Stimulated activated CD4-positive, alpha-beta T cell treated with anti-CD3 and anti-CD28 coated beads, Interleukin-1b, Interleukin-23, amount 100 ng/mL, for 48 hours (primary cell): Measurements from ENCODE around the gene HYAL3.
A peak's percentile ranks its signal among the peaks of the same experiment; 100 is the strongest.
"Not testable (repeated sequence)": the region's sequence is repeated elsewhere in the genome, so short reads cannot be mapped to it uniquely, and the experiment has no call there.

Experiments
- DNase-seq: peaks from one replicate; pipeline ENCODE4 v3.0.0-alpha.2; 2020

The HYAL3 gene

DNA sequence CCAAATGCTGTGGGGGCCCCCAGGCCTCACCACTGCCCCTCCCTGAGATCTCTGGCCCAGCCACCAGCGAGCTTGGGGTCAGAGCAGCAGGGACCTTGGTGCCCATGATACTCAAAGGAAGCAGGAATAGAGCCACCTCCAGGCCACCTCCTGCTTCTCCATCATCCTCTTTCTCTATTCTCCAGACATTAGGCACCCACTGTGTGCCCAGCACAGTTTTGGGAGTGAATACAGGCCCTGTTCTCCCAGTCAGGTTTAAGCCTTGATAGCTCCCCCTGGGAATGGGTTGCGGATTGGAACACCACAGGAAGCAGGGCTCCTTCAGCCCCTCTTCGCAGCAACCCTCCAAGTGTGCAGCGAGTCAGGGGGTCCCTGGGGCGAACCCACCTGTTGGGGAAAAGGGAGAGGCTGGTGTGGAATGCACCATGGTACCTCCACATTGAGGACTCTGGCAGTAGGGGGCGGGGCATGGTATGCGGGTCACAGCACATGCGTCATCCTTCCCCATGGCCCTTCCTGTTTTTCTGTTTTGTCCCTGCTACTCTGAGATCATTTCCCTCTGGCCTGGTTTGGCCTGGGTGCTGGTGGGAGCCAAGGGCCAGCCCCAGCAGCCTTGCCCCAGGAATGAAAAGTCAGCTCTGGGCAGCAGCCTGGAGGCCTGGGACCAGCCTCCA, 44.5 kb downstream of the HYAL3 start:
- DNase-seq, result no peak

DNA sequence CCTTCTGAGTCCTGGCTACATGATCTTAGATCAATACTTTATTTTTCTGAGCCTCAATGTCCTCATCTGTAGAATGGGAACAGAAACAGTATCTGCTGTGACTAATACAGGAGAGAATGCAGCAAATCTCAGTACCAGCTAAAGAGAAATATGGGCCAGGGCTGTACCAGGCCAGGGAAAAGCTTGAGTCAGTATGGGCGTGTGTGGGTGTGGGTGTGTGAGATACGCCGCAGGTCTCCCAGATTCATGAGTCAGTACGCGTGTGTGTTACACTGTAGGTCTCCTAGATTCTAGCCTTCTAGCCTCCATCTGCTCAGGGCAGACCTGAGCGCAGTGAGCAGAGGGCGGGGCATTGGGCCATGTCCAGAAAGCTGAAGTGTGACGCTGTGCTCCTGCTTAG, 48.0 kb downstream of the HYAL3 start:
- DNase-seq, result peak; percentile 73

DNA sequence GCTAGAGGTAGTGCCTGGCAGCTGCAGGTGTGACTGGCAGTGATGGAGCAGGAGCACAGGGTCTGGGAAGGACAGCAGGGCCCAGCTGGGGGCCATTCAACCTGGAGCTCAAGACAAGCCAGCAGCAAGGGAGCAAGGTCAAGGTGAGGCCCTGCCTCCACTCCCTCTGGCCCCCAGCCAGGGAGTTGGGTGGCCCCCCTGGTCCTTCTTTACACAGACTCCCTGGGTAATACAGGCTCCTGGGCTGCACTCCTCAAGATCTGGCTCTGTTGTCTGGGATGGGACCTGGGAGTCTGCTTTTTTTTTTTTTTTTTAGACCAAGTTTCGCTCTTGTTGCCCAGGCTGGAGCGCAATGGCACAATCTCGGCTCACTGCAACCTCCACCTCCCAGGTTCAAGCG, 48.7 kb downstream of the HYAL3 start:
- DNase-seq, result no peak

DNA sequence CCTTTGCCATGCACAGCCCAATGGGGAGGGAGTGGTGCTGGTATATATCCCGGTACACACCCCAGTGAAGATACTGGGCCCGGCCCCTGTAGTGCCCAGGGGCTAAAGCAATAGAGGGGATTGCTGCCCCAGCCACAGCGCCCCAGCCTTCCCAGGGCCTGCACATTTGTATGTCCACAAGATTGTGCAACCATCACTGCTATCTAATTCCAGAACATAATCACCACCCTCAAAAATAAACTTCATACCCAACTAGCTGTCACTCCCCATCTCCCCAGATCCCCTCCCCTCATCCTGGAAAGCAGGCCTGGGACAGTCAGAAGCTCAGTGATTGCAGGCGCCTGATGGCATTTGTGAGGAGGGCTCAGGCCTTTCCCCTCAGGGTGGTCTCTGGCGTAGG, 49.7 kb downstream of the HYAL3 start:
- no peak for DNase-seq

DNA sequence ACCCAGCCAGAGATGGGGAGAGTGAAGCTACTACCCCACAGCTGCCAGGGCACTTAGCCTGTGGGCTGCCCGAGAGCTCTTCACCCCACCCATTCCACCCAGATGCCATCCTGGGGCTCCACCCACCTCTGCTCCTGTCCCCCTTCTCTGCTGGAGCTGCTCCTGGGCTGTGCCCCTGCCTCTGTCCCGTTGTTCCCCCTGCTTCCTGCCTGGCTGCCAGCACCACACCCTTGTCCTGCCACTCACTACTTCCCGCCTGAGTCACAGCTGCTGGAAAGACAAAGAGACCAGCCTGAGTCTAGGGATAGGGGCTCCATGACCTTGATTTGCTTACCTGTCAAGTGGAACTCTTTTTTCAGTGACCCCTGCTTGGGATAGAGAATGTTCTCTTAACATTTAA, 50.8 kb downstream of the HYAL3 start:
- DNase-seq, result no peak

DNA sequence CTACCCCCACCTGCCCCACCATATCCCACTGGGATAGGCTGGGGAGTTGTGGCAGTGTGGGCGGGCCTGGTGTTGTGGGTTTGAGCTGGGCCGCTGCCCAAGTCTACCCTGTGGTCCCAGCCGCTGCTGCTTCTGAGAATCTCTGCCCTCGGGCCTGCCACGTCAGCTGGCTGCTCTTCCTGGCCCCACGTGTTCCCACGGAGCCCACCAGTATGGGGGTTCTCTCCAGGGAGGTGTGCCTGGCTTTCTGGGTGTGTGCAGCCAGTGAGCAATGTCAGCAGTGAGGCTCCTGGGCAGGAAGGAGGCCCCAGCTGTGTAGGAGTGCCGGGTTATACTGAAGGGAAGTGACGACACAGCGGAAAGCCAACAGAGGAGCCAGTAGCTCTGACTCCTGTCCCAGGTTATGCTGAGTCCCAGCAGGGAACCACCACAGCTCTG, 52.7 kb downstream of the HYAL3 start:
- peak; percentile 92 for DNase-seq

DNA sequence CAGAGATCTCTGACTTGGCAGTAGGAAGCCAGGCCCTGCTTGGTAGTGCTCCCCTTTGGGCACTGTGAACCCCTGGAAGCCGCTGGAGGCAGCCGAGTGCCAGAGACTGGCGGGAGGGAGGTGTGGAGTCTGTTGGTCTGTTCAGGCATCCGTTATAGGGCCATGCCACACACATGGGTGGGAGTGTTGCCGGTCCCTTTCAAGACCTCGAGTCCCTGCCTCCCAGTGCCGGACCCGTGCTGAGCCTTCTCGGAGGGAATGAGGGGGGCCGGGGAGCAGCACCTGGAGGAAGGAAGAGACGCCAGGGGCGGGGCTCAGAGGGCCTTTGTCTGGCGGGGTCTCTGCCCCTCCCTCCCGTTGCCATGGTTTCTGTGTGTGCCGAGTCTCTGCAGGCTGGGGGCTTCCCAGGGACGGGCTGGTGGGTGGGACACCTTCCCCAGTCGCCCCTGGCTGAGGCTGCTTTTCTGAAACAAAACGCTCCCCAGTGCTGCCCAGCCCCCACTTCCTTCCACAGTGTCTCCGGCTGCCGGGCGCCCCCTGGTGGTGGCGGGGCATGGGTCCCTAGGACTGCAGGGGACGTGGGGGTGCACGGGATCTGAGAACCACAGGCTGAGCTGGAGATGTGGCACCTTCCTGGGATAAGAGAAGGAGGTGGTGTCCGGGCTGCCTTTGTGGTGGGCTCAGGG, 53.2 kb downstream of the HYAL3 start:
- DNase-seq, result peak; percentile 92

DNA sequence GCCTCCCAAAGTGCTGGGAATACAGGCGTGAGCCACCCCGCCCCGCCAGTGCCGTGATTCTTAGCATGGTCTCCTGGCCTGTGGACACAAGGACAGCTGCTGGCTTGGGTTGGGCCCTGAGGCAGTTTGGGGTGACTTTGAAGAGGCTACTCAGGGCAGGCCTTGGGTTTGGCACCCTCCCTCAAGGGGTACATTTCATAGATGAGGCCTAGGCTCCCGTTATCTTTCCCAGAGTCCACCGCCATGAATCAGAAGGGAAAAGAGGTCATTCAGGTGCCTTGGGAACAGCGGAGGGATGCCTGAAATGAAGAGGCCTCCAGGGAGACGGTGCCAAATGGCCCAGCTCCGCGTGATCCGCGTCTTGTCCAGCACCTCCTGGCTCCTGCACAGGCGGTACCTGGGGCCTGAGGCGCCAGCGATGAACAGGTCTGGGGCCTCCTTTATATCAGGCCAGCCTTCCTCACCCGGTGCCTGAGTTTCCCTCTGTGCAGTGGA, 53.9 kb downstream of the HYAL3 start:
- DNase-seq, result no peak

DNA sequence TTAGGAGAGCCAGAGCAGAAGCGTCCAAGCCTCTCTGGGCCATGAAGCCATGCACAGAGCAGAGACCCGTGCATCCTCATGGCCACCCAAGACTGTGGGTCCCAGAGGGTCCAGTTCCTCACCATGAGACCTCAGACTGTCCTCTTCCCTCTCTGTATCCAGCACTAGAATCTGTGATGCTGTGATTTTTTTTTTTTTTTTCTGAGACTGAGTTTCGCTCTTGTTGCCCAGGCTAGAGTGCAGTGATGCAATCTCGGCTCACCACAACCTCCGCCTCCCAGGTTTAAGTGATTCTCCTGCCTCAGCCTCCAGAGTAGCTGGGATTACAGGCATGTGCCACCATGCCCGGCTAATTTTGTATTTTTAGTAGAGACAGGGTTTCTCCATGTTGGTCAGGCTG, 54.4 kb downstream of the HYAL3 start:
- not testable (repeated sequence) for DNase-seq

DNA sequence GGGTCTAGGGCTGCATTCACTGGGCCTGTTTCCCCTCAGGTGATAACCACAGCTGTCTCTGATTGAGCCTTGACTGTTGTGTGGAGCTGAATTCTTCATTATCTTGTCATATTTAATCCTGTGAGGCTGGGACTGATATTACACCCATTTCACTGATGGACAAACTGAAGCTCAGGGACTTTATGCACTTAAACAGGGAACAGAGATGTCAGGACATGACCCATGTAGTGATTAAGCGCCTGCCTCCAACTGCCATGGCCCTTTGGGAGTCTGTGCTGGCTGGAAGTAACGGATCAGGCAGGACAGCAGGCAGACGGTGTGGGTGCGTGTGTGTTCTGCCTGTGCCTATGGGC, 55.7 kb downstream of the HYAL3 start:
- no peak for DNase-seq

DNA sequence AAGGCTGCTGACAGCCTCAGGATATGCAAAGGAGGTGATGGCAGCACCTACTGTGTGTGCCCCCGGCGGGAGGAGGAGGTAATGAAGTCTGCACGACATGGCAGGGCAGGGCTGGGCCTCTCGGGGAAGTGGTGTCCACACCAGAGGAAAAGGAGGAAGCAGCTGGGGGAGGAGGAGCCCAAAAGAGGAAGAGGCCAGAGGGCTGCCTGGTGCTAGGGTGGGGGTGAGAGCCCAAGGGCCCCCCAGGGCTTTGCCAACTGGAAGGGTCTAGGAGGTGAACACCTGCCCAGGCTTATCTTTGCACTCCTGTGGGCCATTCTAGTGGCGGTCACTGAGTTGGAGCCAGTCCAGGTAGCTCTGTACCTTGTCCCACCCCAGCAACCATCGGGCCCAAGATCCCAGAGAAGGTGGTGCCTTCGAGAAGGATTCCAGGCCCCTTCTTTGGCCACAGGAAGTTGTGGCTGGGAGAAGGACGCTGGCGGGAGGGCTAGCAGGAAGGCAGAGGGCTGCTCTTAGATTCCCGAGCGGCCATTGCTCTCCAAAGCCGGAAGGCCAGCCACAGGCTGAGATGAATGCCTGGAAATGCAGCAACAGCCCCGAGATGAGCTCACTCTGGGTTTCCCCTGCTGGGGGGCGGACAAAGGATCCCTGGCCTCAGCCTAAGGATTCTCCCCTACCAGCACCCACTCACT, 56.2 kb downstream of the HYAL3 start:
- DNase-seq, result peak; percentile 45
